B cell (primary cell): ENCODE data around the gene NCK2. TPM values are rescaled to one million over a fixed set of nuclear protein-coding genes. Genes with fewer than 3 reads are reported as not detected.

Experiments
- ATAC-seq: fragments of 200-7000 bp; cut with Tn5 transposase; one replicate; pipeline ENCODE4 v1.10.0; 2021; ENCODE audit warnings: low read depth, mild to moderate bottlenecking, moderate number of reproducible peaks, moderate library complexity
- CTCF ChIA-PET: fragments of 350-600 bp; sonication (Branson Sonifier 250); formaldehyde crosslinking; loops from one replicate; lab custom pipeline; 2021; ENCODE audit warnings: antibody characterized with exemption, inconsistent platforms; lab: Charles Lee
- POLR2A ChIA-PET: fragments of 350-600 bp; sonication (Branson Sonifier 250); formaldehyde crosslinking; loops from one replicate; lab custom pipeline; 2021; ENCODE audit warnings: antibody characterized with exemption; lab: Charles Lee
- DNase-seq: peaks from one replicate; pipeline ENCODE4 v3.0.0; 2013
- H2AFZ ChIP-seq: 2 replicates; pipeline ENCODE4 v1.6.1; 2012; ENCODE audit warnings: mild to moderate bottlenecking, low read depth, low read length; ENCODE audit not compliant: insufficient read depth, poor library complexity, severe bottlenecking
- H3K27ac ChIP-seq, 2 donors: 1 replicate in 1 of 2; 2 replicates in 1 of 2; pipeline ENCODE4 v1.5.1; 2012 to 2013; ENCODE audit warnings: low read length in 2 of 2, mild to moderate bottlenecking in 2 of 2, moderate library complexity in 1 of 2
- H3K27me3 ChIP-seq, 4 experiments: fragments of 200-600 bp in 1 of 4; sonication (generic) in 1 of 4; replicated peaks in 1 of 4; 1 replicate in 2 of 4; 2 replicates in 2 of 4; pipeline versions ENCODE4 v1.6.1 to v1.7.0; 2013 to 2016; ENCODE audit warnings: low read length in 3 of 4, mild to moderate bottlenecking in 2 of 4, mixed read lengths in 1 of 4, moderate library complexity in 1 of 4; ENCODE audit not compliant: insufficient read depth in 4 of 4, control insufficient read depth in 3 of 4; ENCODE audit errors: control extremely low read depth in 1 of 4
- H3K36me3 ChIP-seq, 2 experiments: replicated peaks in 1 of 2; 1 replicate in 1 of 2; 2 replicates in 1 of 2; pipeline versions ENCODE4 v1.6.1 to v1.7.1; 2013; ENCODE audit warnings: low read length in 1 of 2; ENCODE audit not compliant: insufficient read depth in 2 of 2, control insufficient read depth in 1 of 2; ENCODE audit errors: control extremely low read depth in 1 of 2, extremely low read depth in 1 of 2
- H3K4me1 ChIP-seq, 2 donors: fragments of 200-600 bp in 1 of 2; sonication (generic) in 1 of 2; 1 replicate in 1 of 2; 2 replicates in 1 of 2; pipeline versions ENCODE4 v1.5.1 to v1.6.1; 2013 to 2017; ENCODE audit warnings: low read length in 2 of 2; ENCODE audit not compliant: control insufficient read depth in 2 of 2, insufficient read depth in 2 of 2
- H3K4me2 ChIP-seq: replicated peaks from 2 replicates; pipeline ENCODE3; 2012; ENCODE audit warnings: mild to moderate bottlenecking, low read depth, low read length; ENCODE audit not compliant: poor library complexity, severe bottlenecking
- H3K4me3 ChIP-seq, 5 experiments: fragments of 200-600 bp in 1 of 5; sonication (generic) in 1 of 5; 1 replicate in 3 of 5; 2 replicates in 2 of 5; pipeline versions ENCODE4 v1.5.1 to v1.7.0; 2011 to 2016; ENCODE audit warnings: low read length in 4 of 5, mild to moderate bottlenecking in 4 of 5, low read depth in 2 of 5, control low read depth in 1 of 5, moderate library complexity in 1 of 5; ENCODE audit not compliant: insufficient read depth in 1 of 5; ENCODE audit errors: control extremely low read depth in 1 of 5, extremely low read depth in 1 of 5
- H3K79me2 ChIP-seq: fragments of 200-600 bp; sonication (generic); one replicate; pipeline ENCODE4 v1.6.0; 2016; ENCODE audit warnings: low read length; ENCODE audit not compliant: control insufficient read depth, insufficient read depth
- H3K9ac ChIP-seq: fragments of 200-600 bp; sonication (generic); 2 replicates; pipeline ENCODE4 v1.6.1; 2017; ENCODE audit warnings: mild to moderate bottlenecking, low read length, moderate library complexity
- H3K9me3 ChIP-seq, 3 donors: one replicate each; pipeline versions ENCODE4 v1.6.1 to v1.7.1; 2013; ENCODE audit warnings: low read length in 2 of 3; ENCODE audit not compliant: control insufficient read depth in 2 of 3, insufficient read depth in 1 of 3; ENCODE audit errors: control extremely low read depth in 1 of 3
- H4K20me1 ChIP-seq: 2 replicates; pipeline ENCODE4 v1.6.0; 2012; ENCODE audit warnings: mild to moderate bottlenecking, low read length; ENCODE audit not compliant: insufficient read depth, control insufficient read depth, poor library complexity, severe bottlenecking
- H3K27ac Mint-ChIP-seq: one replicate; pipeline ENCODE4 v1.8.0; 2021; ENCODE audit warnings: mixed read lengths
- H3K27me3 Mint-ChIP-seq: one replicate; pipeline ENCODE4 v1.8.0; 2021; ENCODE audit warnings: mixed read lengths
- H3K4me1 Mint-ChIP-seq: one replicate; pipeline ENCODE4 v1.8.0; 2021; ENCODE audit warnings: mixed read lengths
- H3K4me3 Mint-ChIP-seq: one replicate; pipeline ENCODE4 v1.8.0; 2021; ENCODE audit warnings: mixed read lengths
- H3K9me3 Mint-ChIP-seq: one replicate; pipeline ENCODE4 v1.8.0; 2022; ENCODE audit warnings: mixed read lengths; ENCODE audit not compliant: insufficient read depth
- CTCF ChIP-seq: fragments of 200-600 bp; IDR thresholded peaks from one replicate; pipeline ENCODE4 v1.8.0; 2022; ENCODE audit warnings: antibody characterized with exemption, mild to moderate bottlenecking
- EZH2 ChIP-seq: IDR thresholded peaks from 2 replicates; pipeline ENCODE4 v1.6.1; 2012; ENCODE audit warnings: borderline replicate concordance, low read depth, mild to moderate bottlenecking, moderate library complexity, low read length; ENCODE audit not compliant: insufficient read depth, poor library complexity, severe bottlenecking
- WGBS: methylation state at CpG from one replicate; pipeline ENCODE4 v1.1.5; 2013; ENCODE audit warnings: missing lambda C conversion rate; ENCODE audit not compliant: insufficient coverage; 5-methylcytosine and 5-hydroxymethylcytosine counted together
- intact Hi-C: fragments of 100-400 bp; cut with micrococcal nuclease; formaldehyde crosslinking; loops from one replicate; pipeline ENCODE4 v1.10.0; 2022
- polyA plus RNA-seq: library from polyadenylated mRNA; depleted of rRNA; stranded (reverse); fragments of >200 nt; gene quantifications from 2 replicates; pipeline ENCODE4 v1.2.3, GENCODE V29; 2012
- total RNA-seq, 2 donors: library from RNA; stranded (reverse); fragments of 120-200 nt in 1 of 2; gene quantifications; 1 replicate in 1 of 2; 2 replicates in 1 of 2; pipeline versions ENCODE4 v1.2.3 to v1.2.4, GENCODE V29; 2013 to 2022

The NCK2 gene
- total and polyA plus RNA-seq, 2 donors (not counting 1 experiment from before 2014, with no cell fraction given) = 64.2 to 72.3 TPM

GRCh38 chr2:105861200-105861599 is 116.5 kb downstream of the NCK2 start:
- H3K4me2 ChIP-seq = no peak overlapping the region
- Mint-ChIP-seq H3K27ac (peak overlapping the region; percentile 50), H3K9me3 (no peaks in the 10 kb centered on the region), H3K4me3 (no peak overlapping the region), H3K4me1 (peaks cover 65% of the 10 kb centered on the region), H3K27me3 (no peaks in the 10 kb centered on the region)
- no peaks in the 10 kb centered on the region for H3K27me3 ChIP-seq
- no peak for TF ChIP-seq EZH2
- no peak for TF ChIP-seq CTCF
- CTCF ChIA-PET = no interaction called here
- H3K79me2 ChIP-seq = peaks cover 100% of the 10 kb centered on the region
- H3K36me3 ChIP-seq = peaks cover 9 to 46% of the 10 kb centered on the region in 2 experiments
- no peak overlapping the region for H3K4me3 ChIP-seq
- peaks cover 84% of the 10 kb centered on the region for H4K20me1 ChIP-seq
- no peak overlapping the region for H3K9ac ChIP-seq
- intact Hi-C loops = no loop called here
- H3K9me3 ChIP-seq = no peaks in the 10 kb centered on the region
- no peak overlapping the region for H2AFZ ChIP-seq
- no peak for DNase-seq
- no peak for ATAC-seq
- 34% methylated on average over 2 of the region's 7 CpGs for WGBS
- no peak overlapping the region for H3K27ac ChIP-seq
- POLR2A ChIA-PET = interaction anchor here (0.8 kb wide), 1 partner anchor 57 kb away, joined by 3 read pairs; no protein-coding TSS in a partner anchor
- H3K4me1 ChIP-seq = peaks cover 19 to 29% of the 10 kb centered on the region in 2 donors

- Mint-ChIP-seq H3K27me3 (no peaks in the 10 kb centered on the region), H3K27ac (no peak overlapping the region), H3K4me1 (peaks cover 67% of the 10 kb centered on the region), H3K9me3 (no peaks in the 10 kb centered on the region), H3K4me3 (no peak overlapping the region)
- H3K9me3 ChIP-seq = no peaks in the 10 kb centered on the region
- ATAC-seq (no peak), DNase-seq (no peak)
- POLR2A ChIA-PET = no interaction called here
- H4K20me1 ChIP-seq = peaks cover 91% of the 10 kb centered on the region
- no peak overlapping the region for H3K27ac ChIP-seq
- no peak overlapping the region for H3K9ac ChIP-seq
- intact Hi-C loops = no loop called here
- H3K27me3 ChIP-seq = no peaks in the 10 kb centered on the region
- no peak for TF ChIP-seq CTCF
- TF ChIP-seq EZH2 = no peak
- H3K79me2 ChIP-seq = peaks cover 99% of the 10 kb centered on the region
- peaks cover 29 to 32% of the 10 kb centered on the region in 2 donors for H3K4me1 ChIP-seq
- H2AFZ ChIP-seq = no peak overlapping the region
- H3K4me2 ChIP-seq = no peak overlapping the region
- no peak overlapping the region for H3K4me3 ChIP-seq
- peaks cover 1 to 33% of the 10 kb centered on the region in 2 experiments for H3K36me3 ChIP-seq
- WGBS = 98% methylated on average over 5 of the region's 5 CpGs
- CTCF ChIA-PET = interaction anchor here (0.5 kb wide), 1 partner anchor 683 kb away, joined by 4 read pairs; no protein-coding TSS in a partner anchor
Measured at GRCh38 chr2:105862843-105863242, 118.1 kb downstream of the NCK2 start.
